Fibroblast of skin of left quadriceps (primary cell): ENCODE measurements around the gene ZNF419.

Source experiments
- DNase-seq, 2 experiments: peaks; one replicate each; pipeline ENCODE4 v3.0.0-alpha.2; 2013; ENCODE audit warnings: low read depth in 2 of 2

ZNF419 gene

DNA sequence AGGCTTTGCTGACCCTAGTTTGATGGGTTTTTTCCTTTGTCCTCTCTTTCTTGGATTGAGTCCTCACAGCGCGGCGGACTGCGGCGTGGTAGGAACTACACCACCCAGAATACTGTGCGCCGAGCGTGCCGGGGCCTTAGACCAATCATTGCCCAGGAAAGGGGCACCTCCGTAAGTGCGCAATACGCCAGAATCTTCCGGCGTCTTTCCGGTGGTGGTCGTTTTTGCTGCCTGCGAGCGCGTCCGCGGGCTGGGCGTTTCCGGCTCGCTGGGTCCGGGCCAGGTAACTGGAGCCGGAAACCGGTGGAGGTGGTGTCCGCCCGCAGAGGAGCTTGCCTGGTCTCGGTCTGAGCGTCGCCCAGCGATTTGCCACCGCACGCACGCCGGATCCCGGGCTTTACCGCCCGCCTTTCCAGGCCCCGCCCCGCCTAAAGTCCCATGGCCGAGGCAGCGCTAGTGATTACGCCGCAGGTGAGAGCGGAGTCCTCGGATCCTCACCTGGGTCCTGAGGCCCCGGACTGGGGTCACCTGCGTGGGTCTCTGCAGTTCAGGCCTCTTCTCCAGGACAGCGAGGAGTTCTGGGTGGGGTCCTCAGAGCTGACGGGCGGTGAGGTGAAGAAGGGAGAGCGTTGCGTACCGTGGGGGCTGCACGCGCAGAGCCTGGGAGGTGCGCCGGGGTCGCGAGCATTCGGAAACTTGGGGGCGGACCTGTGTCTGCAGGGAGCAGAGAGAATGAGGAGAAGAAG is 39.8 kb downstream of the ZNF419 start, which contains the start of gene ZNF549:
Gene ZNF549 (plus strand): TSS at position 221 of the 746 bp plus-strand sequence. CDS start 218 bp downstream, at position 439.
- peak; percentile 77 to 78 for DNase-seq

DNA sequence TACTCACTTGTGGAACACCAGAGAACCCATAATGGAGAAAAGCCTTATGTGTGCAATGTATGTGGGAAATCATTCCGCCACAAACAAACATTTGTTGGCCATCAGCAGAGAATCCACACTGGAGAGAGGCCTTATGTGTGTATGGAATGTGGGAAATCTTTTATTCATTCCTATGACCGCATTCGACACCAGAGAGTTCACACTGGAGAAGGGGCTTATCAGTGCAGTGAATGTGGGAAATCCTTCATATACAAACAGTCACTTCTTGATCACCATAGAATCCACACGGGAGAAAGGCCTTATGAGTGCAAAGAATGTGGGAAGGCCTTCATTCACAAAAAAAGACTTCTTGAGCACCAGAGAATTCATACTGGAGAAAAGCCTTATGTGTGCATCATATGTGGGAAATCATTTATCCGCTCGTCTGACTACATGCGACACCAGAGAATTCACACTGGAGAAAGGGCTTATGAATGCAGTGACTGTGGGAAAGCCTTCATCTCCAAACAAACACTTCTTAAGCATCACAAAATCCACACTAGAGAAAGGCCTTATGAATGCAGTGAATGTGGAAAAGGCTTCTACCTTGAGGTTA is 50.5 kb downstream of the ZNF419 start:
- DNase-seq: no peak
